Astrocyte (in vitro differentiated cells and primary cell): Measurements from ENCODE around the gene DHX29.

Experiments used
- CTCF ChIP-seq: IDR thresholded peaks from 2 replicates; pipeline ENCODE4 v1.5.1; 2011; ENCODE audit warnings: low read depth, mild to moderate bottlenecking, inconsistent platforms, low read length, moderate library complexity; ENCODE audit not compliant: insufficient read depth
- EZH2 ChIP-seq: IDR thresholded peaks from 2 replicates; pipeline ENCODE4 v1.6.1; 2012; ENCODE audit warnings: mild to moderate bottlenecking, low read length, inconsistent platforms; ENCODE audit not compliant: insufficient read depth

GRCh38 chr5:55344392-55344992 lies 37.0 kb upstream of the DHX29 start:
- TF ChIP-seq EZH2 = no peak
- peak; percentile 90 for TF ChIP-seq CTCF
